GM23338 (cell line): ENCODE measurements around the gene RBM45. TPM values are rescaled to one million over a fixed set of nuclear protein-coding genes. Genes with fewer than 3 reads are reported as not detected.

Experiments
- ATAC-seq: fragments of 200-7000 bp; cut with Tn5 transposase; 3 replicates; pipeline ENCODE4 v1.9.1; 2020
- DNase-seq: peaks from one replicate; pipeline ENCODE4 v3.0.0-alpha.2; 2015; ENCODE audit warnings: low spot score
- H2AFZ ChIP-seq: fragments of 200-600 bp; sonication (generic); 2 replicates; pipeline ENCODE4 v1.8.0; 2016; ENCODE audit warnings: antibody characterized with exemption, mild to moderate bottlenecking, moderate library complexity
- H3F3A ChIP-seq: fragments of 200-600 bp; sonication (generic); replicated peaks from 2 replicates; pipeline ENCODE4 v1.8.0; 2017; ENCODE audit warnings: antibody characterized with exemption, mixed run types, low read depth
- H3K27ac ChIP-seq: fragments of 200-600 bp; sonication (generic); 2 replicates; pipeline ENCODE4 v1.6.1; 2016; ENCODE audit warnings: low read depth
- H3K27me3 ChIP-seq: fragments of 200-600 bp; sonication (generic); 2 replicates; pipeline ENCODE4 v1.8.0; 2016; ENCODE audit warnings: mild to moderate bottlenecking, mixed run types, moderate library complexity; ENCODE audit not compliant: insufficient read depth
- H3K36me3 ChIP-seq: fragments of 200-600 bp; sonication (generic); 2 replicates; pipeline ENCODE4 v1.8.0; 2016; ENCODE audit warnings: mild to moderate bottlenecking; ENCODE audit not compliant: insufficient read depth
- H3K4me1 ChIP-seq: fragments of 200-600 bp; sonication (generic); 2 replicates; pipeline ENCODE4 v1.8.0; 2016; ENCODE audit warnings: mild to moderate bottlenecking, moderate library complexity; ENCODE audit not compliant: insufficient read depth
- H3K4me2 ChIP-seq: fragments of 200-600 bp; sonication (generic); 2 replicates; pipeline ENCODE4 v1.7.1; 2017; ENCODE audit warnings: mixed run types
- H3K4me3 ChIP-seq: fragments of 200-600 bp; sonication (generic); 2 replicates; pipeline ENCODE4 v1.6.1; 2016; ENCODE audit warnings: mixed run types
- H3K79me2 ChIP-seq: fragments of 200-600 bp; sonication (generic); replicated peaks from 2 replicates; pipeline ENCODE4 v1.8.0; 2017; ENCODE audit warnings: mild to moderate bottlenecking; ENCODE audit not compliant: insufficient read depth
- H3K9me2 ChIP-seq: fragments of 200-600 bp; sonication (generic); 2 replicates; pipeline ENCODE4 v1.8.0; 2017; ENCODE audit not compliant: insufficient read depth
- H4K20me1 ChIP-seq: fragments of 200-600 bp; sonication (generic); replicated peaks from 2 replicates; pipeline ENCODE4 v1.8.0; 2017; ENCODE audit warnings: mild to moderate bottlenecking; ENCODE audit not compliant: insufficient read depth
- H3K27ac Mint-ChIP-seq: 2 replicates; pipeline ENCODE4 v1.8.0; 2020; ENCODE audit warnings: inconsistent platforms, mild to moderate bottlenecking, moderate library complexity, mixed read lengths
- H3K27me3 Mint-ChIP-seq: 3 replicates; pipeline ENCODE4 v1.8.0; 2022; ENCODE audit warnings: low read depth, mild to moderate bottlenecking, moderate library complexity, mixed read lengths, inconsistent platforms; ENCODE audit not compliant: insufficient read depth, poor library complexity
- H3K36me3 Mint-ChIP-seq: 3 replicates; pipeline ENCODE4 v1.8.0; 2021; ENCODE audit warnings: low read depth, mild to moderate bottlenecking, inconsistent platforms, moderate library complexity, mixed read lengths
- H3K4me1 Mint-ChIP-seq: 3 replicates; pipeline ENCODE4 v1.8.0; 2020; ENCODE audit warnings: mild to moderate bottlenecking, inconsistent platforms, mixed read lengths
- H3K4me3 Mint-ChIP-seq: 3 replicates; pipeline ENCODE4 v1.8.0; 2021; ENCODE audit warnings: moderate library complexity, mild to moderate bottlenecking, inconsistent platforms, mixed read lengths
- H3K9me3 Mint-ChIP-seq: 3 replicates; pipeline ENCODE4 v1.8.0; 2020; ENCODE audit warnings: moderate library complexity, mild to moderate bottlenecking, inconsistent platforms, mixed read lengths
- CREB1 ChIP-seq: fragments of 250-450 bp; sonication (Bioruptor Pico); IDR thresholded peaks from 2 replicates; pipeline ENCODE4 v1.5.0; 2020; ENCODE audit warnings: low read depth, mild to moderate bottlenecking, moderate library complexity
- CTCF ChIP-seq, 2 experiments: fragments of 200-600 bp in 1 of 2; sonication (generic) in 1 of 2; conservative IDR thresholded peaks; 2 replicates each; pipeline versions ENCODE4 v1.5.1 to v1.6.1; 2016 to 2017; ENCODE audit warnings: antibody characterized with exemption in 2 of 2, low read depth in 2 of 2, mild to moderate bottlenecking in 2 of 2, moderate library complexity in 1 of 2
- ETS1 ChIP-seq: IDR thresholded peaks from 2 replicates; pipeline ENCODE4 v1.6.1; 2016; ENCODE audit warnings: antibody characterized with exemption
- EZH2phosphoT487 ChIP-seq: fragments of 200-600 bp; sonication (generic); IDR thresholded peaks from one replicate; pipeline ENCODE4 v1.8.1; 2018; ENCODE audit warnings: antibody characterized with exemption; ENCODE audit not compliant: unreplicated experiment
- JUNB ChIP-seq: IDR thresholded peaks from one replicate; pipeline ENCODE4 v1.6.1; 2016; ENCODE audit warnings: antibody characterized with exemption; ENCODE audit not compliant: unreplicated experiment
- NANOG ChIP-seq: IDR thresholded peaks from 2 replicates; pipeline ENCODE4 v1.6.1; 2016; ENCODE audit warnings: antibody characterized with exemption, borderline replicate concordance
- POLR2AphosphoS5 ChIP-seq: IDR thresholded peaks from 2 replicates; pipeline ENCODE4 v1.6.1; 2016; ENCODE audit warnings: antibody characterized with exemption, low read depth
- REST ChIP-seq: IDR thresholded peaks from one replicate; pipeline ENCODE4 v1.6.1; 2018; ENCODE audit warnings: antibody characterized with exemption; ENCODE audit not compliant: unreplicated experiment
- STAT1 ChIP-seq: IDR thresholded peaks from one replicate; pipeline ENCODE4 v1.6.1; 2016; ENCODE audit warnings: antibody characterized with exemption; ENCODE audit not compliant: unreplicated experiment
- ZNF114 ChIP-seq: fragments of 250-450 bp; sonication (Bioruptor Pico); IDR thresholded peaks from 2 replicates; pipeline ENCODE4 v1.5.0; 2020; ENCODE audit warnings: mild to moderate bottlenecking, moderate library complexity
- ZNF462 ChIP-seq: fragments of 250-450 bp; sonication (Bioruptor Pico); IDR thresholded peaks from 2 replicates; pipeline ENCODE4 v1.5.0; 2020; ENCODE audit warnings: mild to moderate bottlenecking, moderate library complexity
- polyA plus RNA-seq: library from polyadenylated mRNA; unstranded; fragments of >200 nt; fragmentation: Nextera tagmentation; extraction: Ambion mirVana; gene quantifications from 2 replicates; pipeline ENCODE4 v1.2.1, GENCODE V29; 2016
- total RNA-seq: library from RNA; depleted of rRNA; stranded (reverse); fragments of >200 nt; shearing (Covaris generic); gene quantifications from 2 replicates; pipeline ENCODE4 v1.2.3, GENCODE V29; 2014

The RBM45 gene
- total and polyA plus RNA-seq, 2 experiments from 2014 or later, result 15.8 to 17.1 TPM

GRCh38 chr2:178143481-178143880, 31.2 kb downstream of the RBM45 start:
- Histone ChIP-seq H3F3A (no peaks in the 10 kb centered on the region), H3K27ac (no peak overlapping the region), H3K4me1 (no peaks in the 10 kb centered on the region), H3K79me2 (no peaks in the 10 kb centered on the region), H3K9me2 (no peaks in the 10 kb centered on the region), H3K4me3 (no peak overlapping the region), H3K27me3 (no peaks in the 10 kb centered on the region), H3K4me2 (no peak overlapping the region), H3K36me3 (no peaks in the 10 kb centered on the region), H4K20me1 (no peaks in the 10 kb centered on the region), H2AFZ (no peak overlapping the region)
- H3K36me3 Mint-ChIP-seq, result no peaks in the 10 kb centered on the region
- no peak overlapping the region for H3K4me3 Mint-ChIP-seq
- DNase-seq (no peak), ATAC-seq (peak; percentile 70)
- TF ChIP-seq EZH2phosphoT487 (no peak), REST (no peak), CREB1 (CRISPR knock-in tag) (no peak), POLR2AphosphoS5 (no peak), STAT1 (no peak), CTCF (conservative IDR thresholded peaks at IDR 0.05; ENCODE audit: low read depth in 2 of 2) (no peak), ZNF114 (CRISPR knock-in tag) (no peak), ETS1 (no peak), ZNF462 (CRISPR knock-in tag) (no peak), JUNB (no peak), NANOG (no peak)
- H3K9me3 Mint-ChIP-seq, result no peaks in the 10 kb centered on the region
- no peaks in the 10 kb centered on the region for H3K27me3 Mint-ChIP-seq
- no peaks in the 10 kb centered on the region for H3K4me1 Mint-ChIP-seq
- no peak overlapping the region for H3K27ac Mint-ChIP-seq
